Measurements from ENCODE around the gene RFK.

GRCh38 chr9:76342201-76342600 is 52.0 kb downstream of the RFK start:
- TF ChIP-seq CTCF (conservative IDR thresholded peaks at IDR 0.05 in 1 of 2, IDR thresholded peaks at IDR 0.05 in 1 of 2; ENCODE audit: extremely low read depth in 1 of 2, insufficient read depth in 1 of 2, low read depth in 1 of 2, low read length in 2 of 2) (no peak), EZH2 (IDR thresholded peaks at IDR 0.05; ENCODE audit: borderline replicate concordance, low read length) (no peak)

Data from mammary epithelial cell (primary cell).